IMR-90 (cell line): ENCODE results near the gene BTBD2. TPM values are rescaled to one million over a fixed set of nuclear protein-coding genes. Genes with fewer than 3 reads are reported as not detected.

ENCODE experiments used
- ATAC-seq: fragments of 200-7000 bp; cut with Tn5 transposase; 2 replicates; pipeline ENCODE4 v1.9.1; 2020; ENCODE audit warnings: low read depth, mild to moderate bottlenecking, moderate library complexity
- BruUV-seq: library from RNA; stranded (reverse); fragments of 400-500 nt; replicated peaks from 2 replicates; lab custom pipeline; 2021; lab: Mats Ljungman, UMichigan
- CTCF ChIA-PET: fragments of 300-600 bp; formaldehyde crosslinking; extraction: SDS; loops from one replicate; lab custom pipeline; 2021; ENCODE audit warnings: antibody characterized with exemption; lab: Yijun Ruan, JAX
- POLR2A ChIA-PET: fragments of 300-600 bp; sonication (Branson Sonifier 250); formaldehyde crosslinking; loops from one replicate; lab custom pipeline; 2022; ENCODE audit warnings: antibody characterized with exemption; ENCODE audit not compliant: unreplicated experiment; lab: Charles Lee
- DNase-seq: peaks from one replicate; pipeline ENCODE4 v3.0.0; 2013
- H2AFZ ChIP-seq: replicated peaks from 2 replicates; pipeline ENCODE3; 2013; ENCODE audit warnings: low read length, mild to moderate bottlenecking; ENCODE audit not compliant: poor library complexity
- H2AK5ac ChIP-seq: 2 replicates; pipeline ENCODE4 v1.6.1; 2013; ENCODE audit warnings: low read depth, low read length, inconsistent platforms
- H2AK9ac ChIP-seq: replicated peaks from 2 replicates; pipeline ENCODE3; 2013; ENCODE audit warnings: mild to moderate bottlenecking, low read depth, low read length, moderate library complexity; ENCODE audit not compliant: poor library complexity
- H2BK120ac ChIP-seq: 2 replicates; pipeline ENCODE4 v1.6.1; 2013; ENCODE audit warnings: low read depth, low read length, inconsistent platforms
- H2BK15ac ChIP-seq: 3 replicates; pipeline ENCODE4 v1.6.1; 2013; ENCODE audit warnings: low read depth, low read length, inconsistent platforms
- H2BK20ac ChIP-seq: 2 replicates; pipeline ENCODE4 v1.6.1; 2013; ENCODE audit warnings: low read depth, mild to moderate bottlenecking, inconsistent platforms, low read length, moderate library complexity
- H2BK5ac ChIP-seq: 2 replicates; pipeline ENCODE4 v1.6.1; 2013; ENCODE audit warnings: mild to moderate bottlenecking, low read depth, low read length, inconsistent platforms; ENCODE audit not compliant: poor library complexity, severe bottlenecking
- H3K14ac ChIP-seq: replicated peaks from 2 replicates; pipeline ENCODE4 v1.6.1; 2013; ENCODE audit warnings: low read depth, low read length, inconsistent platforms
- H3K18ac ChIP-seq: 2 replicates; pipeline ENCODE4 v1.6.1; 2013; ENCODE audit warnings: low read depth, low read length, control low read depth
- H3K23ac ChIP-seq: 2 replicates; pipeline ENCODE4 v1.6.1; 2013; ENCODE audit warnings: low read depth, low read length, inconsistent platforms
- H3K27ac ChIP-seq: 2 replicates; pipeline ENCODE4 v1.5.1; 2013; ENCODE audit warnings: mild to moderate bottlenecking, control low read depth, low read length; ENCODE audit not compliant: insufficient read depth
- H3K27me3 ChIP-seq: 2 replicates; pipeline ENCODE4 v1.6.1; 2013; ENCODE audit warnings: low read length; ENCODE audit not compliant: control insufficient read depth, insufficient read depth
- H3K36me3 ChIP-seq: 2 replicates; pipeline ENCODE4 v1.6.1; 2013; ENCODE audit warnings: low read length, mixed read lengths; ENCODE audit not compliant: control insufficient read depth, insufficient read depth
- H3K4ac ChIP-seq: 2 replicates; pipeline ENCODE4 v1.6.1; 2013; ENCODE audit warnings: low read depth, low read length, inconsistent platforms
- H3K4me1 ChIP-seq: 2 replicates; pipeline ENCODE4 v1.6.1; 2013; ENCODE audit warnings: low read length, mixed read lengths; ENCODE audit not compliant: control insufficient read depth, insufficient read depth
- H3K4me2 ChIP-seq: 2 replicates; pipeline ENCODE4 v1.6.1; 2013; ENCODE audit warnings: low read depth, mild to moderate bottlenecking, control low read depth, low read length, moderate library complexity
- H3K4me3 ChIP-seq: 2 replicates; pipeline ENCODE4 v1.5.1; 2013; ENCODE audit warnings: low read depth, mild to moderate bottlenecking, control low read depth, low read length, moderate library complexity; ENCODE audit not compliant: insufficient read depth
- H3K56ac ChIP-seq: 2 replicates; pipeline ENCODE4 v1.6.1; 2013; ENCODE audit warnings: low read length, inconsistent platforms; ENCODE audit not compliant: insufficient read depth; ENCODE audit errors: extremely low read depth
- H3K79me1 ChIP-seq, 2 experiments: 2 replicates each; pipeline ENCODE4 v1.6.1; 2013; ENCODE audit warnings: low read length in 2 of 2, inconsistent platforms in 1 of 2, low read depth in 1 of 2
- H3K9ac ChIP-seq: 2 replicates; pipeline ENCODE4 v1.6.1; 2013; ENCODE audit warnings: low read depth, low read length, control low read depth
- H3K9me1 ChIP-seq: 2 replicates; pipeline ENCODE4 v1.6.1; 2013; ENCODE audit warnings: low read length, inconsistent platforms; ENCODE audit not compliant: insufficient read depth
- H3K9me3 ChIP-seq: 2 replicates; pipeline ENCODE4 v1.6.1; 2013; ENCODE audit warnings: low read length; ENCODE audit not compliant: control insufficient read depth, insufficient read depth
- H4K20me1 ChIP-seq: 2 replicates; pipeline ENCODE4 v1.6.1; 2013; ENCODE audit warnings: low read length, inconsistent platforms; ENCODE audit not compliant: insufficient read depth
- H4K5ac ChIP-seq: 2 replicates; pipeline ENCODE4 v1.6.1; 2013; ENCODE audit warnings: mild to moderate bottlenecking, low read depth, low read length, control low read depth
- H4K8ac ChIP-seq, 2 experiments: 2 replicates each; pipeline ENCODE4 v1.6.1; 2013; ENCODE audit warnings: low read depth in 2 of 2, low read length in 2 of 2, control low read depth in 1 of 2, inconsistent platforms in 1 of 2
- H4K91ac ChIP-seq: 2 replicates; pipeline ENCODE4 v1.6.1; 2013; ENCODE audit warnings: low read depth, low read length, inconsistent platforms; ENCODE audit not compliant: insufficient read depth
- ELK1 ChIP-seq: fragments of 150-350 bp; IDR thresholded peaks from 2 replicates; pipeline ENCODE4 v1.6.1; 2016; ENCODE audit warnings: low read depth, mild to moderate bottlenecking, low read length, moderate library complexity, borderline replicate concordance
- MAZ ChIP-seq: IDR thresholded peaks from 2 replicates; pipeline ENCODE4 v1.6.1; 2012; ENCODE audit warnings: low read depth, mild to moderate bottlenecking, low read length, improper control_type of control experiment, moderate library complexity, borderline replicate concordance
- RCOR1 ChIP-seq: IDR thresholded peaks from 2 replicates; pipeline ENCODE4 v1.6.1; 2012; ENCODE audit warnings: mild to moderate bottlenecking, low read length, improper control_type of control experiment; ENCODE audit not compliant: insufficient replicate concordance
- RFX5 ChIP-seq: IDR thresholded peaks from 2 replicates; pipeline ENCODE4 v1.8.0; 2012; ENCODE audit warnings: low read depth, mild to moderate bottlenecking, low read length, moderate library complexity
- SMC3 ChIP-seq: fragments of 150-350 bp; IDR thresholded peaks from 2 replicates; pipeline ENCODE4 v1.6.1; 2016; ENCODE audit warnings: low read depth, mild to moderate bottlenecking, antibody characterized with exemption, low read length, moderate library complexity
- WGBS, 2 experiments: methylation state at CpG; one replicate each; pipeline versions ENCODE4 v1.1.5 to v1.1.7; 2013; ENCODE audit warnings: missing lambda C conversion rate in 2 of 2; ENCODE audit not compliant: insufficient read length in 1 of 2; ENCODE audit errors: extremely low coverage in 2 of 2; 5-methylcytosine and 5-hydroxymethylcytosine counted together
- dilution Hi-C: fragments of 300-500 bp; cut with HindIII; formaldehyde crosslinking; loops from one replicate; pipeline ENCODE4 v1.14.3; 2018; ENCODE audit warnings: low sequenced_read_pairs; ENCODE audit not compliant: unreplicated experiment
- in situ Hi-C: fragments of 300-500 bp; cut with MboI; formaldehyde crosslinking; loops from 3 replicates; pipeline ENCODE4 v1.14.3; 2019; ENCODE audit warnings: low sequenced_read_pairs, inconsistent platforms, mixed read lengths
- intact Hi-C: fragments of 100-400 bp; cut with micrococcal nuclease; formaldehyde crosslinking; loops from 2 replicates; pipeline ENCODE4 v1.10.0; 2022
- polyA plus RNA-seq, 3 experiments: library from polyadenylated mRNA; depleted of rRNA; stranded (reverse); fragments of >200 nt; gene quantifications; 2 replicates each; pipeline ENCODE4 v1.2.3, GENCODE V29; 2012; ENCODE audit warnings: low replicate concordance in 1 of 3
- total RNA-seq: library from RNA; depleted of rRNA; stranded (reverse); fragments of >200 nt; gene quantifications from 2 replicates; pipeline ENCODE4 v1.2.3, GENCODE V29; 2012

BTBD2 gene
- total and polyA plus RNA-seq, 2 of the 4 experiments (the other 2 are of a cell fraction): 24.4 to 65.7 TPM

GRCh38 chr19:2039959-2040646 lies 24.6 kb upstream of the BTBD2 start:
- ChIA-PET CTCF (no interaction called here), POLR2A (interaction anchor here (0.6 kb wide), 1 partner anchor 34 kb away, joined by 5 read pairs; no protein-coding TSS in a partner anchor)
- H3K36me3 ChIP-seq: peaks cover 47% of the 10 kb centered on the region
- intact Hi-C loops (no loop called here), dilution Hi-C loops (no loop called here), in situ Hi-C loops (no loop called here)
- H3K9ac ChIP-seq: no peak overlapping the region
- no peak for DNase-seq
- H2BK15ac ChIP-seq: no peak overlapping the region
- no peak overlapping the region for H2BK5ac ChIP-seq
- no peak overlapping the region for H4K8ac ChIP-seq
- no peak overlapping the region for H3K14ac ChIP-seq
- peak overlapping the region; percentile 65 for H2AK9ac ChIP-seq
- TF ChIP-seq RCOR1 (no peak), ELK1 (no peak), SMC3 (no peak), RFX5 (no peak), MAZ (no peak)
- no peak overlapping the region for H3K4me2 ChIP-seq
- H3K23ac ChIP-seq: no peak overlapping the region
- ATAC-seq: no peak
- peaks cover 7% of the 10 kb centered on the region for H3K9me3 ChIP-seq
- WGBS, 2 experiments: 85% methylated on average over 8 of the region's 20 CpGs; no CpG with 5 or more reads in 1 of the 2 experiments
- no peak overlapping the region for H2AFZ ChIP-seq
- peaks cover 12% of the 10 kb centered on the region for H4K20me1 ChIP-seq
- no peak overlapping the region for H4K5ac ChIP-seq
- no TSS peak for BruUV-seq
- H3K4ac ChIP-seq: no peak overlapping the region
- H3K27ac ChIP-seq: no peak overlapping the region
- H2AK5ac ChIP-seq: no peak overlapping the region
- H4K91ac ChIP-seq: no peak overlapping the region
- H3K4me1 ChIP-seq: peaks cover 14% of the 10 kb centered on the region
- no peaks in the 10 kb centered on the region for H3K27me3 ChIP-seq
- no peak overlapping the region for H3K4me3 ChIP-seq
- peaks cover 5 to 21% of the 10 kb centered on the region in 2 experiments; a peak in 3 of 4 replicates for H3K79me1 ChIP-seq
- no peak overlapping the region for H3K18ac ChIP-seq
- no peak overlapping the region for H3K56ac ChIP-seq
- H2BK120ac ChIP-seq: no peak overlapping the region
- 0 out of 2 replicates have a peak, but pooled peaks cover 4% of the 10 kb centered on the region for H3K9me1 ChIP-seq
- H2BK20ac ChIP-seq: no peak overlapping the region
